Ectodermal cell (in vitro differentiated cells): Measurements from ENCODE around the gene LEPROT.
"Not testable (repeated sequence)": the region's sequence is repeated elsewhere in the genome, so short reads cannot be mapped to it uniquely, and the experiment has no call there.

ENCODE experiments used
- H3K27ac ChIP-seq: 2 replicates; pipeline ENCODE4 v1.7.0; 2013; ENCODE audit warnings: mild to moderate bottlenecking, low read depth, low read length; ENCODE audit not compliant: insufficient read depth, poor library complexity, severe bottlenecking
- H3K27me3 ChIP-seq: 2 replicates; pipeline ENCODE4 v1.7.0; 2013; ENCODE audit warnings: mild to moderate bottlenecking, low read length; ENCODE audit not compliant: insufficient read depth, control insufficient read depth, poor library complexity, severe bottlenecking
- H3K36me3 ChIP-seq: one replicate; pipeline ENCODE4 v1.7.0; 2013; ENCODE audit warnings: low read length; ENCODE audit not compliant: control insufficient read depth, insufficient read depth
- H3K4me1 ChIP-seq: one replicate; pipeline ENCODE4 v1.7.0; 2013; ENCODE audit warnings: low read length; ENCODE audit not compliant: control insufficient read depth, insufficient read depth
- H3K4me3 ChIP-seq: 2 replicates; pipeline ENCODE4 v1.7.0; 2013; ENCODE audit warnings: low read depth, low read length, control low read depth; ENCODE audit not compliant: insufficient read depth
- H3K9me3 ChIP-seq: 2 replicates; pipeline ENCODE4 v1.7.0; 2013; ENCODE audit warnings: mild to moderate bottlenecking, low read length, moderate library complexity; ENCODE audit not compliant: control insufficient read depth
- WGBS, 2 experiments: methylation state at CpG; one replicate each; pipeline ENCODE4 v1.1.7; 2013; ENCODE audit warnings: missing lambda C conversion rate in 2 of 2; 5-methylcytosine and 5-hydroxymethylcytosine counted together

Gene LEPROT

GRCh38 chr1:65449214-65449823 is 28.9 kb downstream of the LEPROT start:
- Histone ChIP-seq H3K4me1 (no peaks in the 10 kb centered on the region), H3K27ac (no peak overlapping the region), H3K36me3 (no peaks in the 10 kb centered on the region), H3K9me3 (no peaks in the 10 kb centered on the region), H3K4me3 (no peak overlapping the region), H3K27me3 (no peaks in the 10 kb centered on the region)
- WGBS, 2 experiments, result 74 to 91% methylated on average over 3 to 4 of the region's 4 CpGs

GRCh38 chr1:65455678-65456077 is 35.2 kb downstream of the LEPROT start:
- not testable (repeated sequence) for H3K27ac ChIP-seq, H3K4me3 ChIP-seq, H3K9me3 ChIP-seq, H3K27me3 ChIP-seq, H3K36me3 ChIP-seq, H3K4me1 ChIP-seq
- 74% methylated on average over 10 of the region's 10 CpGs for whole genome bisulfite sequencing, 2 experiments

GRCh38 chr1:65456481-65456880 is 36.0 kb downstream of the LEPROT start:
- H3K4me3 ChIP-seq, result no peak overlapping the region
- no peaks in the 10 kb centered on the region for H3K36me3 ChIP-seq
- H3K27me3 ChIP-seq, result no peaks in the 10 kb centered on the region
- no peak overlapping the region for H3K27ac ChIP-seq
- no peaks in the 10 kb centered on the region for H3K9me3 ChIP-seq
- no peaks in the 10 kb centered on the region for H3K4me1 ChIP-seq

GRCh38 chr1:65457868-65458267 is 37.4 kb downstream of the LEPROT start:
- no peaks in the 10 kb centered on the region for H3K36me3 ChIP-seq
- H3K4me3 ChIP-seq, result no peak overlapping the region
- no peaks in the 10 kb centered on the region for H3K27me3 ChIP-seq
- H3K9me3 ChIP-seq, result no peaks in the 10 kb centered on the region
- no peaks in the 10 kb centered on the region for H3K4me1 ChIP-seq
- no peak overlapping the region for H3K27ac ChIP-seq

GRCh38 chr1:65458730-65459396 is 38.4 kb downstream of the LEPROT start:
- 84 to 90% methylated on average over 2 of the region's 2 CpGs for WGBS, 2 experiments

GRCh38 chr1:65459397-65459768 is 38.9 kb downstream of the LEPROT start:
- H3K36me3 ChIP-seq, result no peaks in the 10 kb centered on the region
- 89% methylated on average over 1 of the region's 1 CpG; no CpG with 5 or more reads in 1 of the 2 experiments for WGBS, 2 experiments
- no peak overlapping the region for H3K27ac ChIP-seq
- H3K9me3 ChIP-seq, result no peaks in the 10 kb centered on the region
- H3K27me3 ChIP-seq, result no peaks in the 10 kb centered on the region
- H3K4me1 ChIP-seq, result no peaks in the 10 kb centered on the region
- no peak overlapping the region for H3K4me3 ChIP-seq

More at GRCh38 chr1:65458730-65459396, 38.4 kb downstream of the LEPROT start:
- Histone ChIP-seq H3K27ac (no peak overlapping the region), H3K9me3 (no peaks in the 10 kb centered on the region), H3K27me3 (no peaks in the 10 kb centered on the region), H3K4me3 (no peak overlapping the region), H3K36me3 (no peaks in the 10 kb centered on the region), H3K4me1 (no peaks in the 10 kb centered on the region)

- not testable (repeated sequence) for H3K4me3 ChIP-seq, H3K27ac ChIP-seq, H3K27me3 ChIP-seq, H3K9me3 ChIP-seq, H3K4me1 ChIP-seq, H3K36me3 ChIP-seq
- 95 to 97% methylated on average over 1 of the region's 1 CpG for WGBS, 2 experiments
Measured at GRCh38 chr1:65465837-65466236, 45.4 kb downstream of the LEPROT start.

- Histone ChIP-seq H3K9me3 (no peaks in the 10 kb centered on the region), H3K4me3 (no peak overlapping the region), H3K27ac (no peak overlapping the region), H3K27me3 (no peaks in the 10 kb centered on the region), H3K36me3 (no peaks in the 10 kb centered on the region), H3K4me1 (peaks cover 7% of the 10 kb centered on the region)
- 11 to 15% methylated on average over 6 of the region's 6 CpGs for whole genome bisulfite sequencing, 2 experiments
Measured at GRCh38 chr1:65467536-65467935, 47.1 kb downstream of the LEPROT start.

- 81 to 84% methylated on average over 4 of the region's 4 CpGs for WGBS, 2 experiments
- H3K4me1 ChIP-seq, result peaks cover 7% of the 10 kb centered on the region
- no peaks in the 10 kb centered on the region for H3K27me3 ChIP-seq
- no peak overlapping the region for H3K4me3 ChIP-seq
- no peaks in the 10 kb centered on the region for H3K36me3 ChIP-seq
- no peak overlapping the region for H3K27ac ChIP-seq
- H3K9me3 ChIP-seq, result no peaks in the 10 kb centered on the region
Measured at GRCh38 chr1:65469126-65469888, 48.8 kb downstream of the LEPROT start.

- Histone ChIP-seq H3K4me3 (no peak overlapping the region), H3K4me1 (peaks cover 7% of the 10 kb centered on the region), H3K27ac (no peak overlapping the region), H3K27me3 (no peaks in the 10 kb centered on the region), H3K36me3 (no peaks in the 10 kb centered on the region), H3K9me3 (no peaks in the 10 kb centered on the region)
- WGBS, 2 experiments, result 86 to 95% methylated on average over 4 of the region's 4 CpGs
Measured at GRCh38 chr1:65469889-65470340, 49.4 kb downstream of the LEPROT start.
